Nephron progenitor cell (in vitro differentiated cells): Measurements from ENCODE around the gene F3.

ENCODE experiments used
- DNase-seq: peaks from one replicate; pipeline ENCODE4 v3.0.0; 2021
- H3K27ac Mint-ChIP-seq: 2 replicates; pipeline ENCODE4 v1.8.0; 2021; ENCODE audit warnings: mild to moderate bottlenecking, moderate library complexity, mixed read lengths
- H3K27me3 Mint-ChIP-seq: 2 replicates; pipeline ENCODE4 v1.8.0; 2021; ENCODE audit warnings: mild to moderate bottlenecking, low read depth, mixed read lengths; ENCODE audit not compliant: poor library complexity
- H3K36me3 Mint-ChIP-seq: 2 replicates; pipeline ENCODE4 v1.8.0; 2021; ENCODE audit warnings: low read depth, mixed read lengths
- H3K4me1 Mint-ChIP-seq: 2 replicates; pipeline ENCODE4 v1.8.0; 2021; ENCODE audit warnings: mixed read lengths
- H3K4me3 Mint-ChIP-seq: 2 replicates; pipeline ENCODE4 v1.8.0; 2021; ENCODE audit warnings: mild to moderate bottlenecking, moderate library complexity, mixed read lengths
- H3K9me3 Mint-ChIP-seq: 2 replicates; pipeline ENCODE4 v1.8.0; 2021; ENCODE audit warnings: mild to moderate bottlenecking, moderate library complexity, mixed read lengths
- TF ChIP-seq, protein P1 (sequence below): fragments of 200-600 bp; sonication (generic); IDR thresholded peaks from 2 replicates; pipeline ENCODE4 v1.5.0; 2021; ENCODE audit warnings: antibody characterized with exemption

F3 gene

DNA sequence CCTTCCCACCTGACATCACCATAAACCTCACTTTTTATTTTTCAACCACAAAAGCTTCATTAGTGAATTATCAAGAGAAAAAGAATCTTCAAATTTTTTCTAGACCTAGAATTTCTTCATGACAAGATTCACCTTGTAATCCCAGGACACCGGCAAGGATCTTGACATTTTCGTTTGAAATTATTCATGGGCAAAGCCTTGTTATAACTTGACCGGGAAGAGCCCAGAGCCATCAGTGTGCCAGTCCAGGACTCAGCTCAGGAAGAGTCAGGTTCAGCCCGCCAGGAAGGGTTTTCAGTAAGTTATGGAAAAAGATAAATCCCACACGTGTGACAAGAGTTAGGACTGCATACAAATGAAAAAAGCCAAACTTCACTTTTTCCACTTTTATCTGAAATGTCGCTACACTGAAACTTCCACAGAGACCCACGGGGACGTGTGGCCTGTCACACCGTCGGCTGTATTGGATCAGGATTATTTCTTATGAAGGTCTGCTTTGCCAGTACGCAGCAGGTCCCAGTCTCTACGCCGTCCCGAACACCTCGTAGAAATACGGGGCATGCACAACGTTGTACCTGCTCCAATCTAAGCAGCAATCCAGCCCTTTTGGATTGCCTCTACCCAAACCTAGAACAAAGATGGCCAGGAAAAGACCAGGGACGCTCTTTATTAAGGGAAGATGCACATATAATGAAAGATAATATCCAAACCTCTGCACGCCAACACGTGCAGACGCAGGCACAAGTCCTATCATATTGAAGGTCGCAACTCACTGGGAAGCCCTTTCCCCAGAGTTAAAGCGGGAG, 916 bp downstream of the F3 start:
- H3K27ac Mint-ChIP-seq, result no peak overlapping the region
- H3K4me1 Mint-ChIP-seq, result peaks cover 60% of the 10 kb centered on the region

DNA sequence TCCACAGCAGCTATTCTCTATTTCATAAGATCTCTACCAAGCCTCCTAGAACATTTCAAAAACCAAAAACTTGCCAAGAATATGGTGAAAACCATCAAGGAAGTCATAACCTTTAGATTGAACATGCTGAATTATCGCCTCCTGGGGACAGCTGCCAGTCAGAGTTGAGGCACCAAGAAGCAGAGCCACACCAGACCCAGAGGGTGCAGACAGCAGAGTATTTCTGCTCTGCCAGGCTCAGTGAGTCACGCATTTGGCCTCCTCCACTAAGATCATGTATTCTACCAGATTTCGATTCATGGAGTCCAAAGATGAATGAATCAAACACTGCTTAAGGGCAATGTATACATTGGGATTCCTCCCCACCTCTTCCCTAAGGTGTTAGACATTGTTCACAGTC, 2.1 kb downstream of the F3 start:
- Mint-ChIP-seq H3K36me3 (peaks cover 30% of the 10 kb centered on the region), H3K27ac (no peak overlapping the region), H3K4me1 (peaks cover 61% of the 10 kb centered on the region), H3K4me3 (peak overlapping the region; percentile 88), H3K9me3 (peaks cover 9% of the 10 kb centered on the region), H3K27me3 (peaks cover 47% of the 10 kb centered on the region)
- no peak for DNase-seq
- TF ChIP-seq, protein P1, sequence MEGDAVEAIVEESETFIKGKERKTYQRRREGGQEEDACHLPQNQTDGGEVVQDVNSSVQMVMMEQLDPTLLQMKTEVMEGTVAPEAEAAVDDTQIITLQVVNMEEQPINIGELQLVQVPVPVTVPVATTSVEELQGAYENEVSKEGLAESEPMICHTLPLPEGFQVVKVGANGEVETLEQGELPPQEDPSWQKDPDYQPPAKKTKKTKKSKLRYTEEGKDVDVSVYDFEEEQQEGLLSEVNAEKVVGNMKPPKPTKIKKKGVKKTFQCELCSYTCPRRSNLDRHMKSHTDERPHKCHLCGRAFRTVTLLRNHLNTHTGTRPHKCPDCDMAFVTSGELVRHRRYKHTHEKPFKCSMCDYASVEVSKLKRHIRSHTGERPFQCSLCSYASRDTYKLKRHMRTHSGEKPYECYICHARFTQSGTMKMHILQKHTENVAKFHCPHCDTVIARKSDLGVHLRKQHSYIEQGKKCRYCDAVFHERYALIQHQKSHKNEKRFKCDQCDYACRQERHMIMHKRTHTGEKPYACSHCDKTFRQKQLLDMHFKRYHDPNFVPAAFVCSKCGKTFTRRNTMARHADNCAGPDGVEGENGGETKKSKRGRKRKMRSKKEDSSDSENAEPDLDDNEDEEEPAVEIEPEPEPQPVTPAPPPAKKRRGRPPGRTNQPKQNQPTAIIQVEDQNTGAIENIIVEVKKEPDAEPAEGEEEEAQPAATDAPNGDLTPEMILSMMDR, result no peak

More for the DNA sequence above, 916 bp downstream of the F3 start:
- peak overlapping the region; percentile 88 for H3K4me3 Mint-ChIP-seq
- H3K36me3 Mint-ChIP-seq, result peaks cover 23% of the 10 kb centered on the region
- no peak for DNase-seq
- peaks cover 9% of the 10 kb centered on the region for H3K9me3 Mint-ChIP-seq
- TF ChIP-seq, protein P1, result no peak
- peaks cover 50% of the 10 kb centered on the region for H3K27me3 Mint-ChIP-seq

DNA sequence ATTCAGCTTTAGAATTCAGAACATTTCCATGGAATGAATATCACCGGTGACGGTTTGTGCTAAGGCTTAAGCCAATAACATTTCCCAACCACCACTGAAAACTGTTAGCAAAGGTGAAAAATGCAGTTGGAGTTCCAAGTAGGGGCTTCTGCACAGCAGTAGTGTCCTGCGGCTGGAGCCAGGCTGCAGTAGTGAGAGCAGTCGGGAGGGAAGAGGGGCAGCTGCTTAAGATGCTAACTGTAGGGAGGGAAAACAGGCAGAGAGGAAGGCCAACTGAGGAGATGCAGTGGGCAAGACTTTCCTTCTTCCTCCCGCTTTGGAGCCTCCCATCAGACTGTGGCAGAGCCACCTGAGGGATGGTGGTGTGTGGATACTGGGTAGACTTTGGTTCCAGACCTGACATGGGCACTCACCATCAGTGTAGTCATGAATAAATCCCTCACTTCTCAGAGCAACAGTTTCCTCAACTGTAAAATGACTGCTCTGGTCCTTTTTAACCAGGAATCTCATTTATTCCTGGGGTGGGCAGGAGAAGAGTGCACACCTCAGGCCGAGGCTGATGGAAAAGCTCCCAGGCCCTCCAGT, 3.2 kb downstream of the F3 start:
- no peak overlapping the region for H3K27ac Mint-ChIP-seq
- H3K36me3 Mint-ChIP-seq, result peaks cover 42% of the 10 kb centered on the region
- TF ChIP-seq, protein P1, result no peak
- no peak for DNase-seq
- peaks cover 49% of the 10 kb centered on the region for H3K4me1 Mint-ChIP-seq
- peaks cover 46% of the 10 kb centered on the region for H3K27me3 Mint-ChIP-seq
- peaks cover 9% of the 10 kb centered on the region for H3K9me3 Mint-ChIP-seq
- peak overlapping the region; percentile 23 for H3K4me3 Mint-ChIP-seq

DNA sequence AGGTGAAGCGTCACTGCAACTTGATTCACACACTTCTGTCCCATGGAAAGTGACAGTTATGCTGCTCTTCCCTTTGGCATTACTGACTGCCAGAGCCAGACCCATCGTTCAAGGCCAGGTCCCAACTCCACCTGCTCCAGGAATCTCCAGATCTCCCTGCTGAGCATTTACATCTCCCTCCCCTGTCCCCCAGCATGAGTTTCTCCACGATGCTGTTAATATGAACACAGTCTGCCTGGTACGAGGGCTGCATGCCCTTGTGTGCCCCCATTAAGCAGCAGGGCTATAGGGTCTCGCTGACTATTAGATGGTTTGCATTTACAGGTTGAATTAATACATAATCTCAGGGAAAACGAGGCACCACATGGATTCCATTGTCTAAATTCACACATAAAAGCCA, 4.3 kb downstream of the F3 start:
- Mint-ChIP-seq H3K4me3 (no peak overlapping the region), H3K4me1 (peaks cover 38% of the 10 kb centered on the region)

DNA sequence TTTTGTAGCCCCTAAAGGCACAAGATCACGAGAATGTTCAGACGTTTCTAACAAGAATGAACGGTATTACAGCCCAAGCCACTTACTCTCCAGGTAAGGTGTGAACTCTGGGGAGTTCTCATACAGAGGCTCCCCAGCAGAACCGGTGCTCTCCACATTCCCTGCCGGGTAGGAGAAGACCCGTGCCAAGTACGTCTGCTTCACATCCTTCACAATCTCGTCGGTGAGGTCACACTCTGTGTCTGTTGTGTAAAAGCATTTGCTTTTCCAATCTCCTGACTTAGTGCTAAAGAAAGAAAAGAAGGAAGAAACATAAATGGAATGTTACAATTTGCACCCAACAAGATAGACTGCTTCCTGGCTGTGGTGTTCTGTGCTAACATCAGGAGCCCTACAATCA, 5.7 kb downstream of the F3 start:
- Mint-ChIP-seq H3K36me3 (peaks cover 65% of the 10 kb centered on the region), H3K9me3 (peaks cover 9% of the 10 kb centered on the region), H3K27ac (no peak overlapping the region), H3K4me1 (peaks cover 34% of the 10 kb centered on the region), H3K4me3 (no peak overlapping the region), H3K27me3 (peaks cover 30% of the 10 kb centered on the region)
- TF ChIP-seq, protein P1, result no peak
- DNase-seq, result no peak

More for the DNA sequence above, 4.3 kb downstream of the F3 start:
- DNase-seq, result no peak
- Mint-ChIP-seq H3K27ac (no peak overlapping the region), H3K36me3 (peaks cover 53% of the 10 kb centered on the region), H3K9me3 (peaks cover 9% of the 10 kb centered on the region), H3K27me3 (peaks cover 37% of the 10 kb centered on the region)
- TF ChIP-seq, protein P1, result no peak
